ENCODE results near the gene ARHGAP4. TPM values are rescaled to one million over a fixed set of nuclear protein-coding genes. Genes with fewer than 3 reads are reported as not detected.

ARHGAP4 gene
- polyA plus RNA-seq, 4 donors = 16.5 to 52.7 (median 23.7) TPM

- no peak for DNase-seq (ENCODE audit: low read depth in 4 of 4, low spot score in 3 of 4)
Measured at GRCh38 chrX:153885208-153885787, 40.8 kb downstream of the ARHGAP4 start.

GRCh38 chrX:153884590-153884989, 41.5 kb downstream of the ARHGAP4 start:
- no peak for DNase-seq (ENCODE audit: low read depth in 4 of 4, low spot score in 3 of 4)

- DNase-seq (ENCODE audit: low read depth in 4 of 4, low spot score in 3 of 4) = no peak
Measured at GRCh38 chrX:153884136-153884535, 41.9 kb downstream of the ARHGAP4 start.

- DNase-seq (ENCODE audit: low read depth in 4 of 4, low spot score in 3 of 4) = no peak
Measured at GRCh38 chrX:153883163-153883843, 42.8 kb downstream of the ARHGAP4 start.

- DNase-seq (ENCODE audit: low read depth in 4 of 4, low spot score in 3 of 4) = no peak
Measured at GRCh38 chrX:153882557-153882956, 43.5 kb downstream of the ARHGAP4 start.

- DNase-seq (ENCODE audit: low read depth in 4 of 4, low spot score in 3 of 4) = no peak
Measured at GRCh38 chrX:153882086-153882498, 44.0 kb downstream of the ARHGAP4 start.

GRCh38 chrX:153881281-153881680, 44.8 kb downstream of the ARHGAP4 start:
- DNase-seq (ENCODE audit: low read depth in 4 of 4, low spot score in 3 of 4) = no peak

- no peak for DNase-seq (ENCODE audit: low read depth in 4 of 4, low spot score in 3 of 4)
Measured at GRCh38 chrX:153880440-153880815, 45.6 kb downstream of the ARHGAP4 start.

GRCh38 chrX:153879741-153880439, 46.2 kb downstream of the ARHGAP4 start:
- DNase-seq (ENCODE audit: low read depth in 4 of 4, low spot score in 3 of 4) = no peak

- no peak for DNase-seq (ENCODE audit: low read depth in 4 of 4, low spot score in 3 of 4)
Measured at GRCh38 chrX:153878969-153879653, 47.0 kb downstream of the ARHGAP4 start.

GRCh38 chrX:153878345-153878744, 47.7 kb downstream of the ARHGAP4 start:
- DNase-seq (ENCODE audit: low read depth in 4 of 4, low spot score in 3 of 4) = no peak

- DNase-seq (ENCODE audit: low read depth in 4 of 4, low spot score in 3 of 4) = no peak
Measured at GRCh38 chrX:153877571-153878261, 48.3 kb downstream of the ARHGAP4 start.

GRCh38 chrX:153876112-153876491, 50.0 kb downstream of the ARHGAP4 start:
- DNase-seq (ENCODE audit: low read depth in 4 of 4, low spot score in 3 of 4) = no peak

- no peak for DNase-seq (ENCODE audit: low read depth in 4 of 4, low spot score in 3 of 4)
Measured at GRCh38 chrX:153875391-153876111, 50.5 kb downstream of the ARHGAP4 start.

- DNase-seq (ENCODE audit: low read depth in 4 of 4, low spot score in 3 of 4) = no peak
Measured at GRCh38 chrX:153874366-153875125, 51.5 kb downstream of the ARHGAP4 start.

- no peak for DNase-seq (ENCODE audit: low read depth in 4 of 4, low spot score in 3 of 4)
Measured at GRCh38 chrX:153874085-153874365, 52.0 kb downstream of the ARHGAP4 start.

- DNase-seq (ENCODE audit: low read depth in 4 of 4, low spot score in 3 of 4) = no peak
Measured at GRCh38 chrX:153873282-153874084, 52.6 kb downstream of the ARHGAP4 start.

GRCh38 chrX:153871946-153872878, 53.9 kb downstream of the ARHGAP4 start:
- DNase-seq (ENCODE audit: low read depth in 4 of 4, low spot score in 3 of 4) = no peak

All from left renal pelvis (tissue), 4 donors.